Psoas muscle (tissue), 8 donors: ENCODE data around the gene CDKL4. TPM values are rescaled to one million over a fixed set of nuclear protein-coding genes. Genes with fewer than 3 reads are reported as not detected.

ENCODE experiments used
- ATAC-seq, 4 donors: fragments of 200-7000 bp; cut with Tn5 transposase; one replicate each; pipeline ENCODE4 v1.9.1; 2020; ENCODE audit warnings: moderate library complexity in 3 of 4, mild to moderate bottlenecking in 2 of 4
- DNase-seq, 2 donors: peaks; one replicate each; pipeline ENCODE4 v3.0.0-alpha.2; 2020
- H3K27ac ChIP-seq: fragments of 200-600 bp; one replicate; pipeline ENCODE4 v1.8.0; 2022
- H3K27me3 ChIP-seq, 3 donors: fragments of 200-600 bp in 1 of 3; one replicate each; pipeline versions ENCODE4 v1.6.1 to v1.8.0; 2013 to 2022; ENCODE audit warnings: low read length in 2 of 3, mild to moderate bottlenecking in 2 of 3, moderate library complexity in 1 of 3; ENCODE audit not compliant: insufficient read depth in 3 of 3
- H3K36me3 ChIP-seq, 2 donors: fragments of 200-600 bp in 1 of 2; one replicate each; pipeline versions ENCODE4 v1.6.1 to v1.8.0; 2013 to 2022; ENCODE audit warnings: low read depth in 1 of 2, mild to moderate bottlenecking in 1 of 2, moderate library complexity in 1 of 2; ENCODE audit not compliant: insufficient read depth in 1 of 2
- H3K4me1 ChIP-seq: fragments of 200-600 bp; one replicate; pipeline ENCODE4 v1.8.0; 2022
- H3K4me3 ChIP-seq: fragments of 200-600 bp; one replicate; pipeline ENCODE4 v1.8.0; 2022; ENCODE audit warnings: mild to moderate bottlenecking
- H3K9me3 ChIP-seq: fragments of 200-600 bp; one replicate; pipeline ENCODE4 v1.8.0; 2022
- CTCF ChIP-seq: fragments of 200-600 bp; IDR thresholded peaks from one replicate; pipeline ENCODE4 v1.8.0; 2022; ENCODE audit warnings: antibody characterized with exemption
- WGBS, 3 donors: extraction: QIAGEN DNeasy Blood & Tissue Kit; methylation state at CpG; one replicate each; pipeline versions ENCODE4 v1.1.6 to v1.1.7; 2013; 5-methylcytosine and 5-hydroxymethylcytosine counted together
- intact Hi-C, 2 donors: fragments of 100-400 bp; cut with DNase I; formaldehyde crosslinking; loops; one replicate each; pipeline versions ENCODE4 v1.11.0 to v1.14.2; 2022
- polyA plus RNA-seq, 3 donors: library from polyadenylated mRNA; stranded (reverse); fragments of 200-250 nt; gene quantifications; one replicate each; pipeline ENCODE4 v1.2.3, GENCODE V29; 2013
- total RNA-seq, 4 donors: library from RNA; stranded (reverse); fragmentation: NEBNext Ultra II Directional in 2 of 4; extraction: Animal tissue kit (Norgen Biotek cat#: 25700) in 2 of 4; gene quantifications; one replicate each; pipeline versions ENCODE4 v1.2.1 to v1.2.4, GENCODE V29; 2021 to 2023
- donor health status: healthy with polysubstance abuse.
- donor health status: DM: no; HTN: no; CAD: no; lungs with moderate emphysema.
- donor health status: Bipolar disorder and iron deficiency.
- donor health status: healthy.
- donor health status: DM: yes; HTN: yes; CAD: no.
- donor health status: DM: no; HTN: no; CAD: no.
- donor health status: DM: no; HTN: no; CAD: no.
- donor health status: DM: yes; HTN: yes; CAD: no.

Gene CDKL4
- total and polyA plus RNA-seq, 7 donors: 0.06 to 0.99 (median 0.44) TPM; not detected in 3

- no peak overlapping the region for H3K27ac ChIP-seq
- WGBS, 3 donors: 78 to 85% (median 79%) methylated on average over 12 of the region's 12 CpGs
- no peaks in the 10 kb centered on the region for H3K4me1 ChIP-seq
- no peak for ATAC-seq
- intact Hi-C loops: no loop called here
- no peaks in the 10 kb centered on the region for H3K27me3 ChIP-seq
- H3K36me3 ChIP-seq: no peaks in the 10 kb centered on the region
- H3K9me3 ChIP-seq: no peaks in the 10 kb centered on the region
- DNase-seq: no peak
- no peak for TF ChIP-seq CTCF
- H3K4me3 ChIP-seq: no peak overlapping the region
Observed at GRCh38 chr2:39179974-39180960, 63.5 kb downstream of the CDKL4 start.

- Histone ChIP-seq H3K4me3 (no peak overlapping the region), H3K9me3 (no peaks in the 10 kb centered on the region), H3K27ac (no peak overlapping the region), H3K36me3 (no peaks in the 10 kb centered on the region), H3K4me1 (no peaks in the 10 kb centered on the region), H3K27me3 (no peaks in the 10 kb centered on the region)
- ATAC-seq (no peak), DNase-seq (no peak)
- no peak for TF ChIP-seq CTCF
- 80 to 89% (median 84%) methylated on average over 4 of the region's 4 CpGs for WGBS, 3 donors
- intact Hi-C loops: no loop called here
Observed at GRCh38 chr2:39178756-39179155, 65.0 kb downstream of the CDKL4 start.

- H3K4me1 ChIP-seq: no peaks in the 10 kb centered on the region
- no peaks in the 10 kb centered on the region for H3K9me3 ChIP-seq
- DNase-seq: no peak
- H3K27me3 ChIP-seq: no peaks in the 10 kb centered on the region
- intact Hi-C loops: no loop called here
- WGBS, 3 donors: 66 to 79% (median 70%) methylated on average over 4 of the region's 4 CpGs
- H3K4me3 ChIP-seq: no peak overlapping the region
- H3K27ac ChIP-seq: no peak overlapping the region
- ATAC-seq: no peak
- no peak for TF ChIP-seq CTCF
- H3K36me3 ChIP-seq: no peaks in the 10 kb centered on the region
Observed at GRCh38 chr2:39176997-39177396, 66.8 kb downstream of the CDKL4 start.

GRCh38 chr2:39175026-39175812 lies 68.6 kb downstream of the CDKL4 start:
- no peak overlapping the region for H3K27ac ChIP-seq
- DNase-seq (no peak), ATAC-seq (peak in 1 of 4 donors; percentile 57)
- H3K36me3 ChIP-seq: no peaks in the 10 kb centered on the region
- intact Hi-C loops: no loop called here
- no peaks in the 10 kb centered on the region for H3K4me1 ChIP-seq
- no peak for TF ChIP-seq CTCF
- WGBS, 3 donors: 67 to 75% (median 70%) methylated on average over 5 of the region's 5 CpGs
- H3K4me3 ChIP-seq: no peak overlapping the region
- H3K9me3 ChIP-seq: no peaks in the 10 kb centered on the region
- H3K27me3 ChIP-seq: no peaks in the 10 kb centered on the region
